Measurements from ENCODE around the gene PRSS21.

The PRSS21 gene

DNA sequence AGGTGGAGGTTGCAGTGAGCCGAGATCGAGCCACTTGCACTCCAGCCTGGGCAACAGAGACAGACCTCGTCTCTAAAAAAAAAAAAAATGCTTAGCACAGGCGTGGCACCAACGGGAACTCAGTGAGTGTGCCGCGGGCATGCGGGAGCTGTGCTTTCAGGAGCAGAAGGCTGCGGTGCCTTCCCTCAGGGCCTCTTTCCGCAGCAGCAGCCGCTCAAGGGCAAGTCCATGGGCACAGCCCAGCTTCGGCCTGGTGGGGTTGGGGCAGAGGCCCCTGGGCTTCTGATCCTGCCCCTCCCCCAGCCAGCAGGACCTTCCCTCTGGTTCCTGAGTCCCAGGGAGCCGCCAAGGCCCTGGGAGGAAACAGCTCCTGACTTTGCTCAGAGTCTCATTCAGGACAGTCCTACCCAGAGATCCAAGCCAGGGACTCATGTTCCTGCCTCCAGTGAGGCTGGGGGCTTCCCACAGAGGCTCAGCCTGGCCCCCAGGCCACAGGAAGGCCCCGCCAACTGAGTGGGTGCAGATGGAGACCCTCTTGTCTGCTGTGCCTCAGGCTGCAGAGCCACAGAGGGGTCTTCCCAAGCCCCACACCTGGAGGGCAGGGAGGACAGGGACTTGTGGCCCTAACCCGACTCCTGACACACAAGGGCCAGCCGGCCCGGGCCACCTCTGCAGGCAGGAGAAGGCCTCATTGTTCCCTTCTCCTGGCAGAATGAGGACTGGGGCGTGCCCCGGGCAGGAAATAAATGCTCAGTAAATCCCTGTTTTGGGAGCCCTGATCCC lies 9.7 kb downstream of the PRSS21 start:
- no peak for DNase-seq

DNA sequence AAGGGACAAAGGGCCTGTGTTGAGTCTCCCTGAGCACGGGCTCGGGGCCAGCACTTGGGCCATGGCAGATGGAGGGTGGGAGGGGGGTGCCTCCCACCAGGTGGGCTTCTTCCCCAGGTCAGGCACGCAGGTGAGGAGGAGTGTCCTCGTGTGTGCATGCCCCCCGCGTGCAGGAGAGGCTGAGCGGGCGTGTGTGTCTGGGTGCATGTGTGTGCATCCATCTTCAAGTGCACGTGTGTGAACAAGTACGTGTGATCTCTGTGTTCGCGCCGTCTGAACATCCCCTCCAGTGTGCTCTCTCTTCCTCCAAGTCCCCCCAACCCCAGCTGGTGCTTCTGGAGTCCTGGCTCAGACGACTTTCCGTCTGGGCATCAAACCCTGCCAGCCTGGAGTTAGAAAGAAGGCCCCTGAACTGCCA lies 10.3 kb downstream of the PRSS21 start:
- no peak for DNase-seq

DNA sequence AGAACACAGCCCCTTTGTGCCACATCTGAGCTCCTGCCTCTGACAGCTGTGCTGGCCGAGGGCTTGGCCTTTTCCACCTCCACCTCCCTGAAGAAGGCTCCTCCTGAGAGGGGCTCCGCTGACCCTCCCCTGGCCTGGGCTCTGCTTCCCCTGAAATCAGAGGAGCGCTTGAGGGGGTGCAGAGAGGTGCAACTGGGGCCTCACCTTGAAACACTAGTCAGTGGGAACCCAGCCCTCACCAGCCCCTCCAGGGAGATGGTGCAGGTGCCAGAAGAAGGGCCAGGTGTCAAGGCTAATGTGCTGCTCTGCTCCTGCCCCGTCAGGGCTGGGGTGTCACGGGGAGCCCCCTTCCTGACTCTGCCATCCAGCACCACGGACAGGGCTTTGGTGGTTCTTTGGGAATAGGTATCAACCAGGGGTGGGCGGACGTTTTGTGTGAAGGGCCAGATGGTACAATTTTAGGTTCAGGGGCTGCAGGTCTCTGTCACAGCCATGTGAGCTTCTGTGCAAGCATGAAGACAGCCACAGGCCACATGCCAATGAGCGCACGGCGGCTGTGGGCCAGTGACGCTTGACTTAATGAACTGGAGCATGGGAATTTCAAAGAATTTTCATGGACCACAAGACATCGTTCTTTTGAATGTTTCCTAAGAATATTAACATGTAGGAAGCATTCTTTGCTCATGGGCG lies 10.9 kb downstream of the PRSS21 start:
- DNase-seq: no peak

DNA sequence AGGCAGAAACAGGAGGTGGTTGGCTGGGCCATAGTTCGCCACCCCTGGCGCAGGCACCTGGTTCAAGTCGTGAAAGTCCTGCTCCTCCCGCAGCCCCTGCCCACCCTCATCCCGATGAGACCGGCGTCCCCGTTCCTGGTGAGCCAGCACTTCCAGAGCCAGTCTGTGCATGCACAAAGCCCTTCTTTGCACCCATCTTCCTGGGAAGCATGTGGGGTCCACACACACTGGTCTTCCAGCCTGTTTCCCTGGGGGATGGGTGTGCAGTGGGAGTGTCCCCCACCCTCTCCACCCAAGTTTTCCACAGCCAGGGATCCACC lies 11.4 kb downstream of the PRSS21 start:
- DNase-seq: no peak

DNA sequence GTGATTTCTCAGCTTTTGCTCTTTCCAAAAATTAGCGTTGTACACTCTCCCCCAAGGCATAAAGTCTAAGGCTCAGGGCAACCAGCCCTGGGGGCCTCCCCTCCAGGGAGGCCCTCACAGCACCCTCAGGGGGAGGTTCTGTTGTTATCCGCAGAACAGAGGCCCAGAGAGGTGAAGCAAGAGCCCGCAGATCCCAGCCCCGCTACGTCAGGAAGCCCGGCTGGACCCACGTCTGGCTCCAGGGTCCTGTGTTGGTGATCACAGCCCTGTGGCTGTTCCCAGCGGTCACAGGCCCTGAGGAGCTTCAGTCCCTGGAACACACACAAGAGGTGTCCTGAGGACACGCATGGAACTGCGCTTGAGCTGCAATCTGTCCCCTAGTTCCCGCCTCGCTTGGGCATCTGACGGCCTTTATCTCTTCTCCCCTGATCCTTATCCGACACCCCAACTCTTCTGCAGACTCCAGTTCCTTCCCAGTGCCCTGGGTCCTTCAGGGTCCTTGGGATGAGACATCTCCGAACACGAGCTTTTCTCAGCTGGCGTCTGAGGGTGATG lies 11.9 kb downstream of the PRSS21 start:
- no peak for DNase-seq

DNA sequence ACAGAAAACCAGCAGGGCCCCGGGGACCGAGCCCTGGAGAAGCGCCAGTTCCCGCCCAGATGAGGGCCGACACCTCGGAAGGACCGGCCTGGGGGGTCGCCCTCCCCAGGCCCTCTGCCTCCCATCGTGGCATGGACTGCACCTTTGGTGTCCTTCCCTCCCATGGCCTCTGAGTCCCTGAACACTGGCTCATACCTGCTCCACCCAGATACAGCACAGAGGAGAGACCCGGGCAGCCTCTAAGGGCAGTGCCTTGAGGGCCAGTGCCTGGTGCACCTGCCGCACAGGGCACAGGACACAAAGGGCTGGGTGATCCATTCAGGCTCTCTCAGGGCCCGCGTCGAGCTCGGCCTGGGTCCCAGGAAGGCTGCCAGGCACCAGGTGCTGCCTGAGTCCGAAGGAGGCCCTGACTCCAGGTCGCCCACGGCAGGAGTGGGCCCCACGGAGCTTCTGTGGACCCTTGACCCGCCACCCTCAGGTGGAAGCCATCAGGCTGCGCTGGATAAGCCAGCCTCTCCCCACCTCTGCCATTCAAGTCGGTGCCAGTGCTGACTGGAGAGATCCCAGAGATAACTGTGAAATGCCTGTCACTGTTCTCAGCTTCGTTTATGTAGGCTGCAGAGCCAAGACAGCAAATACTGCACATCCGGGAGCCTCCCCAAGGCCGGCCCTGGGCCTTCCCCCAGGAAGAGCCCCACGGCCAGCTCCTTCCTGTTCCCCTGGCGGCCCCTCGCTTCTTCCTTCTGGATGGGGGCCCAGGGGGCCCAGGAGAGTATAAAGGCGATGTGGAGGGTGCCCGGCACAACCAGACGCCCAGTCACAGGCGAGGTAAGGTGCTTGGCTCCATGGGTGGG lies 12.7 kb downstream of the PRSS21 start, which contains the start of gene ZG16B:
Gene ZG16B (plus strand): TSS at position 803 of the 854 bp plus-strand sequence. CDS start 139 bp downstream, outside the sequence.
- no peak for DNase-seq

DNA sequence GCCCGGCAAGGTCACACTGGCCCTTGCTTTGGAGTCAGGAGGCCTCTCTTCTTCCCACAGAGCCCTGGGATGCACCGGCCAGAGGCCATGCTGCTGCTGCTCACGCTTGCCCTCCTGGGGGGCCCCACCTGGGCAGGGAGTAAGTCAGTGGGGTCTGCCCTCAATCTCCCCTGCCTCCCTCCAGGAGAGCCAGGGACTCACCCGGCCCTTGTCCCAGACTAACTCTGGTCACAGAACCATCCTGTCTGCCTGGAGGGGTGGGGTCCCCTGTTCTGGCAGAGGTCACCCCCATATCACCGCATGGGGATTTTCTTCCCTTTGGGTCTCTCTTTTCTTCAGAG lies 13.3 kb downstream of the PRSS21 start:
- DNase-seq: no peak

DNA sequence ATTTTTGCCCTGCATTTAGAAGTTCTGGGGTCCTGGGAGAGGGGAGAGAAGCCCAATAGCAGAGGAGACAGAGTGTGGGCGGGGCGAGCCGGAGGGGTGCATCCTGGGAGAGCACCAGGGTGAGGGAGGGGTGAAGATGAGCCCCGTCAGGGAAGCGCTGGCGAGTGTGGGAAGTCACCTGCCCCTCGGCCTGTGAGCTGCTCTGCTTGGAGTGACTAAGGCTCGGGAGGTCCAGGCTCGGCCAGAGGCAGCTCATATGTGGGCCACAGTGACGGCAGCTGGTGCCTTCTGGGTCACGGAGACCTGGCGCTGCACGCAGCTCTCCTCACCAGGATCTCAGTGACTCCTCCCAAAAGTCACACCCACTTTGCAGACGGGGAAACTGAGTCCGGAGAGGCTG lies 14.2 kb downstream of the PRSS21 start:
- DNase-seq: no peak

DNA sequence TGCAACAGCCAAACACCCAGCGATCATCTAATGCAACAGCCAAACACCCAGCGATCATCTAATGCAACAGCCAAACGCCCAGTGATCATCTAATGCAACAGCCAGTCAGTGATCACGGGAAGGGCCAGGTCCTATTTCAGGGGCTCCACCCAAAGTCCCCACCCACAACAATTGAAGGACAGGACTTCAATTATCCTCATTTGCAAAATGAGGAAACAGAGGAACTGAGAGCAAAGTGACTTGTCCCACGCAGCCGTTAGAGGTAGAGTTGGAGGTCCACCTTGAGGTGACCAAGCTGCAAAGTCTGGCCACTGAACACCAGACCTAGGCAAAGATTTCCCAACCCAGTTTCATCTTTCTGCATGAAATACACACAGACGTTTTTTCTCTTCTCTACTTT lies 16.7 kb downstream of the PRSS21 start:
- no peak for DNase-seq

DNA sequence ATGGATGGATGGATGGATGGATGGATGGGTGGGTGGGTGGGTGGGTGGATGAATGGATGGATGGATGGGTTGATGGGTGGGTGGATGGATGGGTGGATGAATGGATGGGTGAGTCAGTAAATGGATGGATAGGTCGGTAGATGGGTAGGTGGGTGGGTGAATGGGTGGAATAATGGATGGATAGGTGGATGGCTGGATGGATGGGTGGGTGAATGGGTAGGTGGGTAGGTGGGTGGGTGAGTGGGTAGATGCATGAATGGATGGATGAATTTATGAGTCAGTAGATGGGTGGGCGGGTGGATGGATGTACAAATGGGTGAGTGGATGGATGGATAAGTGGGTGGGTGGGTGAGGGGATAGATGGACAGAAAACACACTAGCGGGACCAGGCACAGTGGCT lies 17.9 kb downstream of the PRSS21 start:
- no peak for DNase-seq

DNA sequence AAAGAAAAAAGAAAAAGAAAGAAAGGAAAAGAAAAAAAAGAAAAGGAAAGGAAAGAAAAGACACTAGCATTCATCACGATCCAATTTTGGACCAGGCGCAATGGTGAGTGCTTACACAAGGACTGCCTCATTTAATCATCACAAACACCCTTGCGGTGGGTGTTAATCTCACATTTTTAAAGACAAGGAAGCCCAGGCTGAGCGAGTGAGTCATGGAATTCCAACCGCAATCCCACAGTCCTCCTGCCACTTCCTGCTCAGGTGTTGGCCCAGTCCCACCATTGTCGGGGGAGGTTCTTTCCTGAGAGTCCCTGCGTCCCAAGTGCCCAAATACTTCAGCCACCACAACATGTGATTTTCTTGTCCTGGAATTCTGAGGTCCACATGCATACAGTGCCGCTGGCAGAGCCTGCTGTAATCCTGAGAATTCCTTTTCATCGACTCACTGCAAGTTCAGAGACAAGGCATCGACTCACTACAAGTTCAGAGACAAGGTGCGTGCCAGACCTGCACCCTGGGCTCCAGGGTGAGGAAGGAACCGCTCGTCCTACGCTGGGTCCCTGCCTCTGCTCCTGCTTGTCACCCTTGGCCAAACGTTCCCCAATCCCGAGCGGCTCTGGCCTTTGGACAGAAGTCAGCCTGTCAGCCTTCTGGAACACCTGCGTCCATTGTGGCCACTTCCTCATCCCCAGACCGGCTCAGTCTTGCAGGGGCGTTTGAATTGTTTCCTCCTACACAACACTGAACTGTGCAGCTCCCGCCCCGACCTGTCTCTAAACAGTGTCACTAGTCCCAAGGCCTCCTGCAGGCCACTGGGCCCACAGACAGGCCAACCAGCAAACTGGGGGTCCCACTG lies 18.8 kb downstream of the PRSS21 start:
- no peak for DNase-seq

DNA sequence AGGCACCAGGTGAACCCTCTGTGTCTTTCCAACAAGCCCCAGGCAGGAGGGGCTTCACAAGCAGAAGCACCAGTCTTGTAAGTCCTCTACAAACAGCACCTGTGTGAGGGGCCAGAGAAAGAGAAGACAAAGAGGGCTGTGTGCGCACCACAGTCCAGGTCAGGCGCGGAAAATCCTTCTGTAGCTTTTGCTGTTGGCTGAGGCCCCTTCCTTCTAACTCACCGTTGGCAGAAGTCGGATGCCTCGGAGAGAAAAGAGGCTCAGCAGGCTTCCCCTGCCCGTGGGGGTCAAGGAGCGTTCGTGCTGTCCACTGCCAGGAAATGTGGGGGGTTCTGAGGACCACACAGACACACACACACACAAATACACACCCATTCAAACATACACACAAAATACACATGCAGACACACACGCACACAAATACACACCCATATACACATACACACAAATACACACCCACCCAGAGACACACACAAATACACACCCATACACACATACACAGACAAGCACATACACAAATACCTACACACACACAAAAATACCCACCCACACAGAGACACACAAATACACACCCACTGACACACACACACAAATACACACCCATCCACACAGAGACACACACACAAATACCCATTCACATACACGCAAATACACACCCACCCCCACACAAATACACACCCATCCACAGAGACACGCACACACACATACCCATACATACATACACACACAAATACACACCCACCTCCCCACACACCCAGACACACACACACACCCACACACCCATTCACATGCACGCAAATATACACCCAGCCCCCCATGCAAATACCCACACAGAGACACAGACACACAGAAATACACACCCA lies 19.8 kb downstream of the PRSS21 start:
- no peak for DNase-seq

DNA sequence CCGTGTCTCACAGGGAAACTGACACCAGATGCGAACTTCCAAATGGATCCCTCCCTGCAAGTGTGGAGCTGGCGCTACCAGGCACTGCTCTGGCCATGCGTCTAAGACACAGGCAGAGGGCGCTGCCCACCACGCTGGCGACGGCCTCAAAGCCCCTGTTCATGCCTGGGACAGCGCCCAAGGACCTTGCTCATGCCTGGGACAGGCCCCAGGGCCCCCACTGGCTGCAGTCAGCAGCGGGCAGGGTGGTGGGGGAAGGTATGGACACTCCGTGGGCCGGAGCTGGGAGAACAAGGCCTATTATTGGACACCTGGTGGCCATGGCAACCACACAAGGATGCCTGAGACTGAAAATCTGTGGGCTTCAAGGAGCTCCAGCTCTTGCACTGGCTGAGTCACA lies 21.9 kb downstream of the PRSS21 start:
- DNase-seq: peak; percentile 81

DNA sequence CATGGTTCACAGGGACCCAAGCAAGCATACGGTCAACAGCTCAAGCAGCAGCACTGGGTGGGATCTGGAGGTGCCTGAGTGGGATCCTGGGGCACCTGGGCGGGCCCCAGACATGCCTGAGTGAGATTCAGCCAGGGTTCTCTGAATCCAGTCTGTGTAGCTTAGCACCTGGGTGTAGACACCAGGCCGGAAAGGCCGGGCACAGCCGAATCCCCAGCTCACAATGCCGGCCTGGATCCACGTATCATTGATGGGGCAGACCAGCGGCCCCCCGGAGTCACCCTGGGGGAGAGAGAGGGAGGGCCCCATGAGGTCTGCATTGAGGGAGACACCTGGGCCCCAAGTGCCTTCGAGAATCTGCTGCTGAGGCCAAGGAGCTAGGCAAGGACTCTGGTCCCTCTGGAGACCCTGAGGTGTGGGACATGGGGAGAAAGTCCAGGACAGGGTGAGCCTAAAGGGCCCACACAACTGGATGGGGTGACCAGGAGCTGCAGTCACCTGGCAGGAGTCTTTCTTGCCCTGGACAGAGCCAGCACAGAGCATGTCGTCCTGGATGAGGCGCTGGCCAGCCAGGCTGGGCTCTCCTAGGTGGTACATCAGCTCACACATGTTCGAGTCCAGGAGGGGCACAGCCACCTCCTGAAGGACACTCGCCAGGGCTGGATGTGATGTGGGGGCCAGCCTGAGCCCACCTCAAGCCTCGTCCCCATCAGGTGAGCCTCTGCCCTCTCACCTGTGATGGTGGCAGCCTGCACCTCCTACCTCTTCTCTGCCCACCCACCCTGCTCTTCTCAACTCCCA lies 22.8 kb downstream of the PRSS21 start:
- no peak for DNase-seq

DNA sequence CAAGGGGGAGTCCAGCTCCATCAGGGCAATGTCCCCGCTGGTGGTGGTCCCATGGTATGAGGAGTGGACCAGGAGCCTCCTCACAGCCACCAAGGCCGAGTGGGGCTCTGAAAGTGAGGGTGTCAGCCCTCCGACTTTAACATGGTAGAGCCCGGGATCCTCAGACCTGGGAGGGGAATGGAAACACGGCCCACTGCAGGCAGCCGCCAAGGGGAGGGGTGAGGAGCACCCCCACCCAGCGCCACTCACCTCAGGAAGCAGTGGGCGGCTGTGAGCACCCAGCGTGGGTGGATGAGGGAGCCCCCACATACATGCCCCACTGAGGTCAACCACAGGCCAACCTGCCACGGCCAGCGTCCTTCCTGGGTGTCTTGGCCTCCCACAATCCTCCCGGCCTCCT lies 23.9 kb downstream of the PRSS21 start:
- no peak for DNase-seq

DNA sequence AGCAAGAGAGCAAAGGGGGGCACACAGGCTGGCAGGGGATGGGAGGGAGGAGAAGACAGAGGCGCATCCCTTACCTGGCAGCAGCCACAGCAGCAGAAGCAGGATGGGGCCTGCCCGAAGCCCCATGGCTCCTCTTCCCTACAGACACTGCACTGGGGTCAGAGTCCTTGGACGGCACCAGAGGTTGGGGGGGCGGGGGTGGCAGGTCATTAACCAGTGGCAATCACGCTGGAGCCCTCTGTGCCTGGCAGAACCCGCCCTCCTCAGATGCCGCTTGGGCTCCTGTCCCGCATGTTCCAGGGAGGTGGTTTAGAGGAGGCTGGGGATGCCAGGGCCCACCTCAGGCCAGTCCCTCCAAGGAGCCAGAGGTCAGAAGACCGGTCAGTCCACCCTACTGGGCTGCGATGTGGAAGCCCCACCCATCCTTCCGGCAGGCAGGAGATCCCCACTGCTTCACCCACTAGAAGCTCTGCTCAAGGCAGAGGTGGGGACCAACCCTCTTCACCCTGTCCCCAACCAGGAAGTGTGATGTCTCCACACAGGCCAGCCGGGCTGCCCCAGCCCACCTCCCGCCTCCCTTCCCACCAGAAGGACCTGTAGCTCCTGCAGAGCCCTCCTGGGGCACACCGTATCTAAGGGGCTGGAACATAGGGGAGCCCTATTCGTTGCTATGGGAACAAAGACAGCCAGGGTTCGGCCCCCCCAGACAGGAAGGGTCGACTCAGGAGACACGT lies 24.7 kb downstream of the PRSS21 start:
- no peak for DNase-seq

DNA sequence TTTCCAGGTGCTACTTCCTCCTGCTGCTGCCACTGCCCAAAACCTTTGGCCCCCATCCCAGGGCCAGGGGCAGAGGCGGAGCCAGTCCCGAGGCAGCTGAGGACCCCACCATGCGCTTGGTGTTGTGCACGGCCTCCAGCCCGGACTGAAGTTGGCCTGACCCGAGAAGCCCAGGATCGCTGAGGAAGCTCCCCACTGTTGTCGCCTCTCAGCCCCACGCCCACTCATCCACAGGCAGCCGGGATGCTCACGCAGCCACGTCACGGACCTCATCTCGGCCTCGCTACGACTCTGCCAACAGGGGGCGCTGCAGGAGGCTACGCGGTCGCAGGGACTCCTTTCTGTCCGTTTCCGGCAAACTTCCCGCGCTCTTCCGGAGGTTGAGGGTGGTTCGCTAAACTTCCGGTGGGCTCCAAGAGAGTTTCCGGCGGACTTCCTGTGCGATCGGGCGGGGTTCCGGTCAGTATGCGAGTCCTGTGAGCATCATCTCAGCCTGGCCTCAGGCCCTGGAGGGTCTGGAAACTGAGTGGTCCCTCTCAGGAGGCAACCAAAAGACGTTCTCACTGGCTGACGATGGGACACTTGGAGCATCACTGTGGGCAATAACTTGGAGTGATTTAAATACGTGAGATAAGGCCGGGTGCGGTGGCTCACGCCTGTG lies 25.4 kb downstream of the PRSS21 start:
- peak; percentile 34 for DNase-seq

DNA sequence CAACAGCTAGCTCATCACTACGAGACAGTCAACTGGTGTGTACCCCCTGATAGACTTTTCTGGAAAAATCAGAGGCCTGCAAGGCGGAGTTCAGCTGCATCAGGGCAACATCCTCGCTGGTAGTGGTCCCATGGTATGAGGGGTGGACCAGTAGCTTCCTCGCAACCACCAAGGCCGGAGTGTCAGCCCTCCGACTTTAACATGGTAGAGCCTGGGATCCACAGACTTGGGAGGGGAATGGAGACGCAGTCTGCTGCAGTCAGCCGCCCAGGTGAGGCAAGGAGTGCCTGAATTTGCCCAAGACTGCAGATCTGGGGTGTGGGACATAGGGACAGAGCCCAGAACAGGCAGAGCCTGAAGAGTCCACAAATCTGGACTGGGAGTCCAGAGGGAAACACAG lies 26.5 kb downstream of the PRSS21 start:
- no peak for DNase-seq

DNA sequence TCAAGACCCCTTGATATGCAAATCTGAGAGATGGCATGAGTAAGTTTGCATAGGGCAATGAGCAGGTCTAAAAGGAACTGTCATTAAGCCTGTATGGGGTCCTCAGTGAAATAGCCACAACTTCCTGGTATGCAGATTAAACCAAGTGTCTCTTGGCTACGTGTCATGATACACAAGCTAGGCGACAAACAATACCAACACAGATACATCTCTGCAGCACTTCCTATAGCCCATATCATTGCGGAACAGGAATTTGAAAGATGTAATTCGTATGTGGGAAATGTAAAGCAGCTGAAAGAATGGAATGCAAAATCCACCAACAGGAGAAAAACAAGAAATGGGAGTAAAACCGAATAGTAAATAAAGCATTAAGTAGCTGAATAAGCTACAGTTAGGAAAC lies 28.1 kb downstream of the PRSS21 start:
- DNase-seq: no peak

Data from midbrain (tissue), 1 donor.